Esophagus squamous epithelium (tissue), 5 donors: ENCODE results near the gene MEIS1. TPM values are rescaled to one million over a fixed set of nuclear protein-coding genes. Genes with fewer than 3 reads are reported as not detected.
A peak's percentile ranks its signal among the peaks of the same experiment; 100 is the strongest.

Experiments
- DNase-seq: peaks from one replicate; lab custom pipeline; 2025; lab: John Stamatoyannopoulos, UW
- H3K27ac ChIP-seq, 4 donors: fragments of 200-600 bp; sonication (generic); one replicate each; pipeline ENCODE4 v1.5.1; 2016 to 2019; ENCODE audit warnings: mild to moderate bottlenecking in 1 of 4
- H3K27me3 ChIP-seq, 4 donors: fragments of 200-600 bp; sonication (generic); 1 replicate in 3 of 4; 2 replicates in 1 of 4; pipeline versions ENCODE4 v1.5.1 to v1.6.0; 2017 to 2021; ENCODE audit warnings: antibody characterized with exemption in 1 of 4
- H3K36me3 ChIP-seq, 3 donors: fragments of 200-600 bp; sonication (generic); one replicate each; pipeline ENCODE4 v1.5.1; 2016 to 2019
- H3K4me1 ChIP-seq, 3 donors: fragments of 200-600 bp; sonication (generic); one replicate each; pipeline ENCODE4 v1.5.1; 2017 to 2019
- H3K4me3 ChIP-seq, 4 donors: fragments of 200-600 bp; sonication (generic); 1 replicate in 3 of 4; 2 replicates in 1 of 4; pipeline ENCODE4 v1.5.1; 2016 to 2019; ENCODE audit warnings: mild to moderate bottlenecking in 2 of 4, moderate library complexity in 1 of 4
- H3K9me3 ChIP-seq, 3 donors: fragments of 200-600 bp; sonication (generic); one replicate each; pipeline ENCODE4 v1.5.1; 2016 to 2019
- POLR2A ChIP-seq, 4 donors: fragments of 450-650 bp; IDR thresholded peaks; one replicate each; pipeline ENCODE4 v1.6.1; 2017; ENCODE audit warnings: antibody characterized with exemption in 4 of 4, mild to moderate bottlenecking in 4 of 4, moderate library complexity in 3 of 4
- WGBS, 2 donors: methylation state at CpG; one replicate each; pipeline ENCODE4 v1.1.5; 2018; 5-methylcytosine and 5-hydroxymethylcytosine counted together
- intact Hi-C: fragments of 100-400 bp; cut with DNase I; formaldehyde crosslinking; loops from one replicate; pipeline ENCODE4 v1.15.0; 2022
- total RNA-seq, 4 donors: library from RNA; depleted of rRNA; stranded (reverse); fragments of >200 nt; gene quantifications; one replicate each; pipeline ENCODE4 v1.1.0, GENCODE V29; 2016
- TF ChIP-seq, protein P1 (sequence below), 6 experiments: fragments of 450-650 bp in 4 of 6; fragments of 200-600 bp in 2 of 6; sonication (generic) in 2 of 6; IDR thresholded peaks; one replicate each; pipeline ENCODE4 v1.5.1; 2016 to 2019; ENCODE audit warnings: antibody characterized with exemption in 6 of 6, mild to moderate bottlenecking in 4 of 6, moderate library complexity in 4 of 6
- donor health status: DM: yes; HTN: yes; CAD: no.

MEIS1 gene
- total RNA-seq, 4 donors from 2014 or later = 17.8 to 56.1 (median 28.5) TPM

GRCh38 chr2:66433945-66434678 is 813 bp upstream of the MEIS1 start:
- intact Hi-C loops = no loop called here
- no peak for DNase-seq
- Histone ChIP-seq H3K4me1 (peaks cover 0 to 27% (median 0%) of the 10 kb centered on the region in 3 donors), H3K27ac (peak overlapping the region; percentile 92 to 98 (median 94)), H3K27me3 (peaks cover 0 to 19% (median 0%) of the 10 kb centered on the region in 4 donors), H3K4me3 (peak overlapping the region; percentile 68 to 78 (median 74)), H3K9me3 (no peaks in the 10 kb centered on the region), H3K36me3 (peaks cover 0 to 9% (median 8%) of the 10 kb centered on the region in 3 donors)
- 1 to 2% methylated on average over 23 to 39 of the region's 61 CpGs for WGBS, 2 donors
- TF ChIP-seq POLR2A (IDR thresholded peaks at IDR 0.05) = peak in 1 of 4 donors; percentile 82
- TF ChIP-seq, protein P1, sequence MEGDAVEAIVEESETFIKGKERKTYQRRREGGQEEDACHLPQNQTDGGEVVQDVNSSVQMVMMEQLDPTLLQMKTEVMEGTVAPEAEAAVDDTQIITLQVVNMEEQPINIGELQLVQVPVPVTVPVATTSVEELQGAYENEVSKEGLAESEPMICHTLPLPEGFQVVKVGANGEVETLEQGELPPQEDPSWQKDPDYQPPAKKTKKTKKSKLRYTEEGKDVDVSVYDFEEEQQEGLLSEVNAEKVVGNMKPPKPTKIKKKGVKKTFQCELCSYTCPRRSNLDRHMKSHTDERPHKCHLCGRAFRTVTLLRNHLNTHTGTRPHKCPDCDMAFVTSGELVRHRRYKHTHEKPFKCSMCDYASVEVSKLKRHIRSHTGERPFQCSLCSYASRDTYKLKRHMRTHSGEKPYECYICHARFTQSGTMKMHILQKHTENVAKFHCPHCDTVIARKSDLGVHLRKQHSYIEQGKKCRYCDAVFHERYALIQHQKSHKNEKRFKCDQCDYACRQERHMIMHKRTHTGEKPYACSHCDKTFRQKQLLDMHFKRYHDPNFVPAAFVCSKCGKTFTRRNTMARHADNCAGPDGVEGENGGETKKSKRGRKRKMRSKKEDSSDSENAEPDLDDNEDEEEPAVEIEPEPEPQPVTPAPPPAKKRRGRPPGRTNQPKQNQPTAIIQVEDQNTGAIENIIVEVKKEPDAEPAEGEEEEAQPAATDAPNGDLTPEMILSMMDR (IDR thresholded peaks at IDR 0.05) = no peak

- TF ChIP-seq, protein P1 (IDR thresholded peaks at IDR 0.05) = no peak
- TF ChIP-seq POLR2A (IDR thresholded peaks at IDR 0.05) = no peak
- Histone ChIP-seq H3K27ac (peak overlapping the region in 3 of 4 donors; percentile 92 to 98 (median 96)), H3K9me3 (no peaks in the 10 kb centered on the region), H3K36me3 (peaks cover 0 to 14% (median 8%) of the 10 kb centered on the region in 3 donors), H3K4me3 (peak overlapping the region; percentile 68 to 78 (median 74)), H3K4me1 (peaks cover 0 to 18% (median 0%) of the 10 kb centered on the region in 3 donors), H3K27me3 (peaks cover 0 to 31% (median 0%) of the 10 kb centered on the region in 4 donors)
- no peak for DNase-seq
- intact Hi-C loops = loop anchor here (5.0 kb wide), 1 partner anchor 142 kb away; no protein-coding TSS in a partner anchor
- WGBS, 2 donors = 1 to 2% methylated on average over 15 of the region's 15 CpGs
Observed at GRCh38 chr2:66435549-66435875, 587 bp downstream of the MEIS1 start.

GRCh38 chr2:66435963-66436362 is 1.0 kb downstream of the MEIS1 start:
- 2 to 8% methylated on average over 2 of the region's 2 CpGs for WGBS, 2 donors
- Histone ChIP-seq H3K9me3 (no peaks in the 10 kb centered on the region), H3K36me3 (peaks cover 0 to 14% (median 8%) of the 10 kb centered on the region in 3 donors), H3K4me1 (peaks cover 0 to 18% (median 0%) of the 10 kb centered on the region in 3 donors), H3K27me3 (peaks cover 0 to 31% (median 0%) of the 10 kb centered on the region in 4 donors), H3K4me3 (peak overlapping the region; percentile 68 to 78 (median 74)), H3K27ac (peak overlapping the region; percentile 47 to 98 (median 94))
- DNase-seq = no peak
- no peak for TF ChIP-seq POLR2A (IDR thresholded peaks at IDR 0.05)
- TF ChIP-seq, protein P1 (IDR thresholded peaks at IDR 0.05) = no peak
- intact Hi-C loops = loop anchor here (5.0 kb wide), 1 partner anchor 141 kb away; no protein-coding TSS in a partner anchor

DNA sequence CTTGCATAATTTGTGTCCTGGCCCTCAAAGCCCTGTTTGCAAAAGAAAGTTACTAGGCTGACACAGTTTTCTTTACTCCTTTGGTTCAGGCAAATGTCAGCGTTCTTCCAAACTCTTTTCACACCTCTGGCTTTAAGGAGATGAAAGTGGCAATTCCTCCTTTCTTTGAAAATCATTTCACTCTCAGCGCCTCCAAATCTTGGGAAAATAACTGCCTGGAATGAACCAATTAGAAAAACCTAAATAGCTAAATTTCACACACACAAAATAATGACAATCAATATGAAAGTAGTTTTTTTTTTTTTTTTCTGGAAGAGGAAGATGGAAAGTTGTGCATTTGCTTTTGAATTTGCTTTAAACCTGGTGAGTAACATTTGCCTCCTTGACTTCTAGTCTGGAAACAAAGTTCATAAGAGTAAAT is 1.7 kb downstream of the MEIS1 start:
- 0 to 16% methylated on average over 2 of the region's 2 CpGs for whole genome bisulfite sequencing, 2 donors
- Histone ChIP-seq H3K4me3 (peak overlapping the region; percentile 68 to 78 (median 74)), H3K27me3 (peaks cover 0 to 31% (median 0%) of the 10 kb centered on the region in 4 donors), H3K4me1 (peaks cover 0 to 23% (median 0%) of the 10 kb centered on the region in 3 donors), H3K9me3 (no peaks in the 10 kb centered on the region), H3K36me3 (peaks cover 0 to 14% (median 8%) of the 10 kb centered on the region in 3 donors), H3K27ac (peak overlapping the region; percentile 88 to 98 (median 94))
- intact Hi-C loops = loop anchor here (5.0 kb wide), 1 partner anchor 141 kb away; no protein-coding TSS in a partner anchor
- no peak for DNase-seq
- TF ChIP-seq, protein P1 (IDR thresholded peaks at IDR 0.05) = no peak
- no peak for TF ChIP-seq POLR2A (IDR thresholded peaks at IDR 0.05)
